HCT116 (cell line): ENCODE data around the gene LAMB4. TPM values are rescaled to one million over a fixed set of nuclear protein-coding genes. Genes with fewer than 3 reads are reported as not detected.

ENCODE experiments used
- ATAC-seq: fragments of 200-7000 bp; cut with Tn5 transposase; 2 replicates; pipeline ENCODE4 v1.9.1; 2020; ENCODE audit warnings: mild to moderate bottlenecking, moderate library complexity
- BruUV-seq: library from RNA; stranded (reverse); fragments of 400-500 nt; replicated peaks from 2 replicates; lab custom pipeline; 2021; lab: Mats Ljungman, UMichigan
- CTCF ChIA-PET: fragments of 300-600 bp; sonication (Branson Sonifier 250); formaldehyde crosslinking; loops from one replicate; lab custom pipeline; 2021; ENCODE audit warnings: antibody characterized with exemption; lab: Charles Lee
- POLR2A ChIA-PET: fragments of 300-600, 350-600 bp; sonication (Branson Sonifier 250); formaldehyde crosslinking; loops from one replicate; lab custom pipeline; 2021; ENCODE audit warnings: antibody characterized with exemption; lab: Charles Lee
- RAD21 ChIA-PET, 2 experiments: fragments of 300-600 bp; sonication (Branson Sonifier 250); formaldehyde crosslinking; loops; one replicate each; lab custom pipeline; 2023; ENCODE audit warnings: low total read pairs in 2 of 2; ENCODE audit not compliant: uncharacterized antibody in 2 of 2, unreplicated experiment in 2 of 2, low non-redundant PET in 1 of 2; lab: Charles Lee
- DNase-seq: peaks from one replicate; pipeline ENCODE4 v3.0.0-alpha.2; 2010; ENCODE audit warnings: low read depth, low spot score
- H2AFZ ChIP-seq: fragments of 200-600 bp; shearing (Covaris generic), sonication (generic); 2 replicates; pipeline ENCODE4 v1.6.1; 2017; ENCODE audit warnings: low read depth, mixed run types, mixed read lengths, antibody characterized with exemption, low read length; ENCODE audit not compliant: poor library complexity, severe bottlenecking
- H3K27ac ChIP-seq: 2 replicates; pipeline ENCODE4 v1.5.1; 2012; ENCODE audit warnings: low read depth, low read length
- H3K27me3 ChIP-seq: fragments of 200-600 bp; sonication (generic); 2 replicates; pipeline ENCODE4 v1.6.1; 2016; ENCODE audit warnings: mixed run types, low read length, mixed read lengths; ENCODE audit not compliant: insufficient read depth
- H3K36me3 ChIP-seq, 2 experiments: fragments of 200-500 bp in 1 of 2; fragments of 200-600 bp in 1 of 2; sonication (Bioruptor generic) in 1 of 2; sonication (generic) in 1 of 2; 2 replicates each; pipeline versions ENCODE4 v1.5.1 to v1.6.1; 2014 to 2016; ENCODE audit warnings: low read length in 2 of 2, inconsistent platforms in 1 of 2, mixed read lengths in 1 of 2, mixed run types in 1 of 2; ENCODE audit not compliant: insufficient read depth in 2 of 2, control insufficient read depth in 1 of 2
- H3K4me1 ChIP-seq, 2 experiments: fragments of 200-600 bp in 1 of 2; sonication (generic) in 1 of 2; 2 replicates each; pipeline versions ENCODE4 v1.5.1 to v1.6.1; 2012 to 2017; ENCODE audit warnings: low read length in 2 of 2, inconsistent platforms in 1 of 2, mild to moderate bottlenecking in 1 of 2, mixed read lengths in 1 of 2, mixed run types in 1 of 2, moderate library complexity in 1 of 2; ENCODE audit not compliant: insufficient read depth in 2 of 2, control insufficient read depth in 1 of 2
- H3K4me2 ChIP-seq: fragments of 200-600 bp; sonication (generic); 2 replicates; pipeline ENCODE4 v1.6.1; 2017; ENCODE audit warnings: mixed run types, low read length, mixed read lengths
- H3K4me3 ChIP-seq, 2 experiments: fragments of 200-600 bp in 1 of 2; sonication (generic) in 1 of 2; replicated peaks in 1 of 2; 2 replicates each; pipeline ENCODE4 v1.5.1; 2011 to 2016; ENCODE audit warnings: low read length in 2 of 2, control low read depth in 1 of 2, low read depth in 1 of 2, mild to moderate bottlenecking in 1 of 2, mixed read lengths in 1 of 2, mixed run types in 1 of 2
- H3K79me2 ChIP-seq: fragments of 200-600 bp; sonication (generic); 2 replicates; pipeline ENCODE4 v1.6.1; 2017; ENCODE audit warnings: mild to moderate bottlenecking, mixed run types, low read length, moderate library complexity, mixed read lengths; ENCODE audit not compliant: insufficient read depth
- H3K9ac ChIP-seq: fragments of 200-600 bp; sonication (generic); 2 replicates; pipeline ENCODE4 v1.6.1; 2016; ENCODE audit warnings: low read length, mixed read lengths
- H3K9me2 ChIP-seq: fragments of 200-600 bp; sonication (generic), shearing (Covaris generic); 2 replicates; pipeline ENCODE4 v1.6.1; 2017; ENCODE audit warnings: mixed run types, mild to moderate bottlenecking, moderate library complexity; ENCODE audit not compliant: insufficient read depth
- H3K9me3 ChIP-seq, 2 experiments: fragments of 200-500 bp in 1 of 2; fragments of 200-600 bp in 1 of 2; sonication (Bioruptor generic) in 1 of 2; sonication (generic) in 1 of 2; 2 replicates each; pipeline ENCODE4 v1.6.1; 2014 to 2017; ENCODE audit warnings: low read length in 2 of 2, mixed read lengths in 2 of 2, inconsistent platforms in 1 of 2, low read depth in 1 of 2, mild to moderate bottlenecking in 1 of 2, mixed run types in 1 of 2, moderate library complexity in 1 of 2; ENCODE audit not compliant: control insufficient read depth in 1 of 2, insufficient read depth in 1 of 2
- H4K20me1 ChIP-seq: fragments of 200-600 bp; sonication (generic), shearing (Covaris generic); 2 replicates; pipeline ENCODE4 v1.6.1; 2017; ENCODE audit warnings: mixed run types, mild to moderate bottlenecking, moderate library complexity; ENCODE audit not compliant: insufficient read depth
- ATF3 ChIP-seq: IDR thresholded peaks from 2 replicates; pipeline ENCODE4 v1.6.1; 2012
- CBX3 ChIP-seq: IDR thresholded peaks from 2 replicates; pipeline ENCODE4 v1.6.1; 2012; ENCODE audit warnings: low read depth
- EZH2phosphoT487 ChIP-seq: fragments of 200-600 bp; IDR thresholded peaks from 2 replicates; pipeline ENCODE4 v1.6.1; 2018; ENCODE audit warnings: antibody characterized with exemption, borderline replicate concordance
- FOSL1 ChIP-seq: IDR thresholded peaks from 2 replicates; pipeline ENCODE4 v1.6.1; 2012; ENCODE audit warnings: low read depth
- MAX ChIP-seq: IDR thresholded peaks from 2 replicates; pipeline ENCODE4 v1.6.1; 2012
- intact Hi-C: fragments of 100-400 bp; cut with micrococcal nuclease; formaldehyde crosslinking; loops from 2 replicates; pipeline ENCODE4 v1.10.0; 2022
- total RNA-seq: library from RNA; stranded (reverse); gene quantifications from one replicate; pipeline ENCODE4 v1.2.1, GENCODE V29; 2021; ENCODE audit not compliant: unreplicated experiment

Gene LAMB4
- total RNA-seq, 1 experiment from 2014 or later: not detected

DNA sequence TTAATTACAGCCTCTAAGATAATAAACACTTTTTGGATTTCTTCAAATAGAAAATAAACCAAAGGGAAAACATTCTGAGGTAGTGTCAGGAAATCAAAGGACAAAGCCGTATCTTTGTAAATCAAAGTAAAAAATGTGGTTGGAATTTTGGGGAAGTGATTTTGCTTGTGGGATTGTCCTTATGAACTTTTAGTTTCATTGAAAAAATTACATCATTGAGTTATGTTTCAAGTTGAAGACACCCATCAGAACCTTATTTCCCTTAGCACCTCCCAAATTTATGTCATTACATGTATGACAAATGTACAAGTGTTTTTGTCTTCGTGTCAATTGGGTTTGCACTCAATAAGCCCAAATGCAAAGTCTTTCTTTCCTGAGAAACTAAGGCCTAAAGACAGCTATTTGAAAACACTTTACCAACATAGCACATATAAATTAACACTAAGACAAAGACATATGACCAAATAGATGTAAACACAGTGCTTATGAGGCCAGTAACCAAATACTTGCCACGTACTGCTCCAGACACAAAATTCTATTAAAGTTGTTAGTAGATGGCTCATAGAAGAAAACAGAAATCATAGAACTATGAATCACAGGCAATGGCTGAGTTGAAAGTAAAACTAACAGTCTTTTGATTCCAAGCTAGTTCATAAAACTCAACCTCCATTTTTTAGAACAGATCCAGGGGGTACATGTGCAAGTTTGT, 26.9 kb upstream of the LAMB4 start:
- RAD21 ChIA-PET: no interaction called here
- ATAC-seq: no peak
- H3K9me3 ChIP-seq: no peaks in the 10 kb centered on the region
- no peak overlapping the region for H3K9ac ChIP-seq
- no peaks in the 10 kb centered on the region for H3K9me2 ChIP-seq
- no peaks in the 10 kb centered on the region for H3K79me2 ChIP-seq
- no peak overlapping the region for H3K27ac ChIP-seq
- no peak for TF ChIP-seq MAX
- TF ChIP-seq ATF3: no peak
- no peak for TF ChIP-seq FOSL1
- no peak for TF ChIP-seq EZH2phosphoT487
- TF ChIP-seq, all 23 proteins: peak for 0
- no peaks in the 10 kb centered on the region for H3K27me3 ChIP-seq
- intact Hi-C loops: no loop called here
- POLR2A ChIA-PET: no interaction called here
- BruUV-seq: no TSS peak
- no peak for DNase-seq
- no peaks in the 10 kb centered on the region for H3K4me1 ChIP-seq
- H4K20me1 ChIP-seq: no peaks in the 10 kb centered on the region
- H3K4me3 ChIP-seq: no peak overlapping the region
- H3K4me2 ChIP-seq: no peak overlapping the region
- CTCF ChIA-PET: no interaction called here
- H2AFZ ChIP-seq: no peak overlapping the region
- no peaks in the 10 kb centered on the region for H3K36me3 ChIP-seq

DNA sequence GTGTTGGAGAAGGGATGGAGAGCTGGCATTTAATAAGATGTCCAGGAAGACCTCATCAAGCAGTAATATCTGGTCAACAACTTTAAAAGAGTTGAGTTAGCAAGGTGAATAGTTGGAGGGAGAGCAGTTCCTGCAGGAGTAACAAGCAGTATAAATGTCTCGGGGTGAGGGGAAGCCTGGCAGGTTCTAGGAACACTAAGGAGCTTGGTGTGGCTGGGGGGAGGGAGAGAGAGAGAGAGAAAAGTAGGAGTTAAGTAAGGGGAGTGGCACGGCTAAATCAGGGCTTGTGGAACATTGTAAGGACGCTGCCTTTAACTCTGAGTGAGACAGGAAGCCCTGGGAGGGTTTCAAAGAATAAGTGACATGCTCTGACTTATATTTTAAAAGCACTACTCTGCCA, 22.0 kb upstream of the LAMB4 start:
- H4K20me1 ChIP-seq: no peaks in the 10 kb centered on the region
- H3K4me1 ChIP-seq: no peaks in the 10 kb centered on the region
- no TSS peak for BruUV-seq
- H3K4me3 ChIP-seq: no peak overlapping the region
- H3K36me3 ChIP-seq: no peaks in the 10 kb centered on the region
- no peak for TF ChIP-seq CBX3
- H3K9ac ChIP-seq: no peak overlapping the region
- no peaks in the 10 kb centered on the region for H3K79me2 ChIP-seq
- intact Hi-C loops: no loop called here
- ChIA-PET POLR2A (no interaction called here), CTCF (no interaction called here), RAD21 (no interaction called here)
- ATAC-seq: no peak
- H3K9me2 ChIP-seq: no peaks in the 10 kb centered on the region
- H3K27me3 ChIP-seq: no peaks in the 10 kb centered on the region
- H3K27ac ChIP-seq: no peak overlapping the region
- no peak overlapping the region for H2AFZ ChIP-seq
- DNase-seq: no peak
- H3K4me2 ChIP-seq: no peak overlapping the region
- H3K9me3 ChIP-seq: no peaks in the 10 kb centered on the region
